Measurements from ENCODE around the gene ATP6V1A.
"Not testable (repeated sequence)": the region's sequence is repeated elsewhere in the genome, so short reads cannot be mapped to it uniquely, and the experiment has no call there.

The ATP6V1A gene

DNA sequence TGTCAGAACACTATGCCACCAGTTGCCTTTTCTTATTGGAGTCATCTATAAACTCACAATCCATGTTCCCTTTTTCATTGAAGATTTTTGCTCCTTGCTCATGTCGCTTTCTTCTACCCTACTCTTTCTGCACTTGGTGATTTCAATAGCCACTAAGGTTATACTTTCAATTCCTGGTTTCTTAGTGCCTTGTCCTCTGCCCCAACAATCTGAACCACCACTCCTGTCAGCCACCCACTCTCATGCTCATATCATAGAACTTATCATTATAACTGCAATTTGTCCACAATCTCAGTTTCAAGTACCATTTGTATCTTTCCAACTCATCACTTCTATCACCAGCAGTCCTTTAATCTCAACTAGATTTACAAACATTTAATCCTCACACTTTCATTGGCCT, 81.8 kb downstream of the ATP6V1A start:
- no peak for DNase-seq (ENCODE audit: low read depth)

- DNase-seq (ENCODE audit: low read depth) = no peak
Measured at GRCh38 chr3:113829576-113830354, 82.9 kb downstream of the ATP6V1A start.

GRCh38 chr3:113831103-113831355, 84.2 kb downstream of the ATP6V1A start:
- DNase-seq (ENCODE audit: low read depth) = no peak

GRCh38 chr3:113832477-113833164, 85.8 kb downstream of the ATP6V1A start:
- no peak for DNase-seq (ENCODE audit: low read depth)

DNA sequence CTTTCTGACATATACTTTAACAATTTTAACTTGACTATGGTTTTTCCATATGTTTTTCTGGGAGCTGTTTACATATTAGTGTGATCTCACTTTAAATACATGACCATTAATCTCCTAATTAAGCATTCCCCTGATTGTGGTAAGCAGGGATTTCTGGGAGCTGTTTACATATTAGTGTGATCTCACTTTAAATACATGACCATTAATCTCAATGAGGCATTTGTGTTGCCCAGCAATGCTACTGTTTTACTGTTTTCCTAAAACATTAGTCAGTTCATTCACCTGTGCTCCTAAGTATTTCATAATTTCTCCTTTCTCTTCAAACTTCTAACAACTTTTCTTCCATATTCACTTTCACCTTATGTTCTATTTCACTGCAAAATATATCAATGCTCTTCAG, 88.1 kb downstream of the ATP6V1A start:
- no peak for DNase-seq (ENCODE audit: low read depth)

GRCh38 chr3:113838631-113839209, 91.9 kb downstream of the ATP6V1A start, which contains the start of gene GRAMD1C:
GRAMD1C (plus strand) TSS chr3:113838788; CDS start chr3:113838910, 122 bp downstream.
- peak; percentile 67 for DNase-seq (ENCODE audit: low read depth)

DNA sequence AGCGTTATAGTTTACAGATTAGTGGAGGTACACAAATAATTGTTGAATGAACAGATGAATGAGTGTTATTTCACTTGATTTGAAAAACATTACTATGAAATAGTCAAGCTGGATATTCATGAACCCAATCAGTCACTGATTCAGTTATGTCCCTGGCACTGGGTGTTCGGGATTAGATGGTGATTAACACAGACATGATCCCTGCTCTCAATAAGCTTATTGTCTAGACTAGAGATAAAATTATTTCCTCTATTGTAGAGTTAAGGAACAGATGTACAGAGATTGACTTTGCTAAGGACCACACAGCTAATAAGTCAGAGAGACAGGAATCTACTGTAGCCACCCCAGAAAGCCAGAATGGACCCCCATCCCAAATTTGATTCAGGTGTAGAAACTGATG, 92.7 kb downstream of the ATP6V1A start:
- no peak for DNase-seq (ENCODE audit: low read depth)

- no peak for DNase-seq (ENCODE audit: low read depth)
Measured at GRCh38 chr3:113844622-113845222, 97.9 kb downstream of the ATP6V1A start.

- no peak for DNase-seq (ENCODE audit: low read depth)
Measured at GRCh38 chr3:113847247-113847646, 100.4 kb downstream of the ATP6V1A start.

GRCh38 chr3:113847664-113848461, 101.0 kb downstream of the ATP6V1A start:
- DNase-seq (ENCODE audit: low read depth) = no peak

DNA sequence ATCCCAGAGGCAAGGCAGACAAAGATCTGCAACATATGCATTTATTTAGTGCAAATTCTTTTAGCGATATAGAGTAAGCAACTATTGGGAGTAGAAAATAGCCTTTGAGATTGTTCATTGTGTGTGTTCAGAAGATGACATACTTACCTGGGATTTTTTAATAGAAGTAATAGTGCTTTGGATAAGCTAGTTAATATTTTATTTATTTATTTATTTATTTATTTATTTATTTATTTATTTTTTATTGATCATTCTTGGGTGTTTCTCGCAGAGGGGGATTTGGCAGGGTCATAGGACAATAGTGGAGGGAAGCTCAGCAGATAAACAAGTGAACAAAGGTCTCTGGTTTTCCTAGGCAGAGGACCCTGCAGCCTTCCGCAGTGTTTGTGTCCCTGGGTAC, 102.2 kb downstream of the ATP6V1A start:
- DNase-seq (ENCODE audit: low read depth) = not testable (repeated sequence)

DNA sequence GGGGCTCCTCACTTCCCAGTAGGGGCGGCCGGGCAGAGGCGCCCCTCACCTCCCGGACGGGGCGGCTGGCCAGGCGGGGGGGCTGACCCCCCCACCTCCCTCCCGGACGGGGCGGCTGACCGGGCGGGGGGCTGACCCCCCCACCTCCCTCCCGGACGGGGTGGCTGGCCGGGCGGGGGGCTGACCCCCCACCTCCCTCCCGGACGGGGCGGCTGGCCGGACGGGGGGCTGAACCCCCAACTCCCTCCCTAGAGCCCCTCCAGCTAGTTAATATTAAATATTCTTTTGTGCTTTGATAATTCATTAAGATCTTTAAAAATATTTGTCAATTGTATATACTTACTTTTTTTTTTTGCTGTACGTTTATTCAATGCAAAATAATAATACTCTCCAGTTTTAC, 103.0 kb downstream of the ATP6V1A start:
- DNase-seq (ENCODE audit: low read depth) = not testable (repeated sequence)

GRCh38 chr3:113850391-113850790, 103.6 kb downstream of the ATP6V1A start:
- not testable (repeated sequence) for DNase-seq (ENCODE audit: low read depth)

GRCh38 chr3:113852506-113852905, 105.7 kb downstream of the ATP6V1A start:
- DNase-seq (ENCODE audit: low read depth) = no peak
